Right atrium auricular region (tissue), 2 donors: ENCODE measurements around the gene KCNC3. TPM values are rescaled to one million over a fixed set of nuclear protein-coding genes. Genes with fewer than 3 reads are reported as not detected.
"Not testable (repeated sequence)": the region's sequence is repeated elsewhere in the genome, so short reads cannot be mapped to it uniquely, and the experiment has no call there.

Experiments used
- DNase-seq: peaks from one replicate; pipeline ENCODE4 v3.0.0-alpha.2; 2019; ENCODE audit warnings: low spot score
- H3K27ac ChIP-seq, 2 donors: fragments of 200-600 bp; sonication (generic); 1 replicate in 1 of 2; 2 replicates in 1 of 2; pipeline ENCODE4 v1.5.1; 2016 to 2019
- H3K27me3 ChIP-seq, 2 donors: fragments of 200-600 bp; sonication (generic); one replicate each; pipeline versions ENCODE4 v1.5.1 to v1.6.0; 2017 to 2019
- H3K36me3 ChIP-seq: fragments of 200-600 bp; sonication (generic); one replicate; pipeline ENCODE4 v1.5.1; 2016
- H3K4me1 ChIP-seq, 2 donors: fragments of 200-600 bp; sonication (generic); one replicate each; pipeline versions ENCODE4 v1.5.1 to v1.6.0; 2017 to 2019
- H3K4me3 ChIP-seq, 2 donors: fragments of 200-600 bp; sonication (generic); 1 replicate in 1 of 2; 2 replicates in 1 of 2; pipeline ENCODE4 v1.5.1; 2017 to 2019; ENCODE audit warnings: mild to moderate bottlenecking in 1 of 2, moderate library complexity in 1 of 2
- H3K9me3 ChIP-seq, 2 donors: fragments of 200-600 bp; sonication (generic); one replicate each; pipeline ENCODE4 v1.5.1; 2019
- total RNA-seq, 2 donors: library from RNA; depleted of rRNA; stranded (reverse); fragments of >200 nt; gene quantifications; one replicate each; pipeline ENCODE4 v1.1.0, GENCODE V29; 2016
- TF ChIP-seq, protein P1 (sequence below), 2 donors: fragments of 200-600 bp; sonication (generic); IDR thresholded peaks; one replicate each; pipeline ENCODE4 v1.5.1; 2019; ENCODE audit warnings: antibody characterized with exemption in 2 of 2

The KCNC3 gene
- total RNA-seq, 2 donors from 2014 or later, result 1.4 to 2.0 TPM

DNA sequence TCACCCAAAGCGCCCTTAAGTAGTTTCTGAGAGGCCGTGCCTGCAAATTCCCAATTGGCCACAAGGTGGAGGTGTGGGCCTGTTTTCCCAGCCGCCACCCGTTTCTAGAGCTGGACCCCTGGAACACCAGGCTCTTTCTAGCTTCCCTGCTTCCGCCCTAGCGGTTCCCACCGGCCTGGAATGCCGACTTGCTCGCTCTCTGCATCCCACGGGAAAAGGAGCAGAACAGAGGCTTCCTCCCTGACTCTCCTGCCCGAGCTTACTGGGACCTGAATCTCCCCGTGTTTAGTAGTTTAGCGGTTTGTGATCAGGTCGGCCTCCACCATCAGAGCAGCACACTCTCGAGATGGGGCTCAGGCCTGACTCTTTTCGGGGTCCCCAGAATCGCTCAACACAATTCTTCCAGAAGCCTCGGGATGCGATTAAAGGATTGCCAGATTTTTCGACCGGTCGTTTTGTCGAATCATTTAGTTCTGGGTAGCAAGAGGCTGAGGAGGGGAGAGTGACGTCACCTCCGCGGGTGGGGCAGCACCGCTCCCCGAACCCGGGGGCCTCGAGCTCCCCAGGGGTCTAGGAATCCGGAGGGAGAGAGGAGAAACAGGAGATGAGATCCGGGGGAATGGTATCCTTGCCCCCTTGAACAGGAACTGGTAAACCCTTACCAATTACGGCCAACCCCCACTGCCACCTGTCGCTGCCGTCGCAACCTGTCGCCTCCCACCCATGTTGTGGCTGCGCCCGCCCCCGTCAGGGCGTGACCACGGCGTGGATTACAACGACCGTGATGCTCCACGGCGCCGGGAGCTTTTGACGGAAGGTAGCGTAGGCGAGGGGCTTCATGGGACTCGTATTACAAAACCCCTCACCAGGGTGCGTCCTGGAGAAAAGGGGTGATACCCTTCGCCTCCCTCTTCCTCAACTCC lies 28.3 kb upstream of the KCNC3 start:
- Histone ChIP-seq H3K27me3 (no peaks in the 10 kb centered on the region), H3K9me3 (no peaks in the 10 kb centered on the region), H3K4me3 (peak overlapping the region; percentile 40 to 52), H3K27ac (peak overlapping the region; percentile 86 to 89), H3K36me3 (no peaks in the 10 kb centered on the region), H3K4me1 (peaks cover 0 to 8% of the 10 kb centered on the region in 2 donors)
- peak; percentile 92 for DNase-seq
- TF ChIP-seq, protein P1, sequence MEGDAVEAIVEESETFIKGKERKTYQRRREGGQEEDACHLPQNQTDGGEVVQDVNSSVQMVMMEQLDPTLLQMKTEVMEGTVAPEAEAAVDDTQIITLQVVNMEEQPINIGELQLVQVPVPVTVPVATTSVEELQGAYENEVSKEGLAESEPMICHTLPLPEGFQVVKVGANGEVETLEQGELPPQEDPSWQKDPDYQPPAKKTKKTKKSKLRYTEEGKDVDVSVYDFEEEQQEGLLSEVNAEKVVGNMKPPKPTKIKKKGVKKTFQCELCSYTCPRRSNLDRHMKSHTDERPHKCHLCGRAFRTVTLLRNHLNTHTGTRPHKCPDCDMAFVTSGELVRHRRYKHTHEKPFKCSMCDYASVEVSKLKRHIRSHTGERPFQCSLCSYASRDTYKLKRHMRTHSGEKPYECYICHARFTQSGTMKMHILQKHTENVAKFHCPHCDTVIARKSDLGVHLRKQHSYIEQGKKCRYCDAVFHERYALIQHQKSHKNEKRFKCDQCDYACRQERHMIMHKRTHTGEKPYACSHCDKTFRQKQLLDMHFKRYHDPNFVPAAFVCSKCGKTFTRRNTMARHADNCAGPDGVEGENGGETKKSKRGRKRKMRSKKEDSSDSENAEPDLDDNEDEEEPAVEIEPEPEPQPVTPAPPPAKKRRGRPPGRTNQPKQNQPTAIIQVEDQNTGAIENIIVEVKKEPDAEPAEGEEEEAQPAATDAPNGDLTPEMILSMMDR (IDR thresholded peaks at IDR 0.05), result peak; percentile 84 to 96

DNA sequence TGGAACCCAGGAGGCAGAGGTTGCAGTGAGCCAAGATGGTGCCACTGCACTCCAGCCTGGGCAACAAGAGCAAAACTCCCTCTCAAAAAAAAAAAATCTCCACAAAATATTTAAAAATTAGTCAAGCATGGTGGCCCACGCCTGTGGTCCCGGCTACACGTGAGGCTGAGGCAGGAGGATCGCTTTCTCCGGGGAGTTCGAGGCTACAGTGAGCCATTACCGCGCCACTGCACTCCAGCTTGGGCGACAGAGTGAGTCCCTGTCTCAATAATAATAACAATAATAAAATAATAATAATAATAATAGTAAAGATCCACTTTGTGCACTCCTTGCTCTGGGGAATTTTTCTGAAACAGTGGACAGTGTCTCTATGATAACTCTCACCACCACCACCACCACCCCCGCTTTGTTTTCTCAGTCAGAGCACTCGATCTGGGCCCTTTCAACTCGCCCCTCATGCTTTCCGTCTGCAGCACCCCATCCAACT lies 27.6 kb upstream of the KCNC3 start:
- no peak for DNase-seq
- Histone ChIP-seq H3K9me3 (no peaks in the 10 kb centered on the region), H3K4me3 (peak overlapping the region in 1 of 2 donors; percentile 52), H3K36me3 (no peaks in the 10 kb centered on the region), H3K27ac (peak overlapping the region in 1 of 2 donors; percentile 89), H3K4me1 (peaks cover 0 to 8% of the 10 kb centered on the region in 2 donors), H3K27me3 (no peaks in the 10 kb centered on the region)
- TF ChIP-seq, protein P1 (IDR thresholded peaks at IDR 0.05), result no peak

DNA sequence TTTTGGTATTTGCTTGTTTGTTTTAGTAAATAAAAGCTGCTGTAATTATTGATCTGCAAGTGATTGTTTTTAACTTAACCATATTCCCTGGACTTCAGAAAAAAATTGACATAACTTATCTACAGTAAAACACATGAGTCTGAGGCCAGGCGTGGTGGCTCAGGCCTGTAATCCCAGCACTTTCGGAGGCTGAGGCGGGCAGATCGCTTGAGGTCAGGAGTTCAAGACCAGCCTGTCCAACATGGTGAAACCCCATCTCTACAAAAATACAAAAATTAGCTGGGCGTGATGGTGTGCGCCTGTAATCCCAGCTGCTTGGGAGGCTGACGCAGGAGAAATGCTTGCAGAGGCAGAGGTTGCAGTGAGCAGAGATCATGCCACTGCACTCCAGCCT lies 24.3 kb upstream of the KCNC3 start:
- DNase-seq, H3K9me3 ChIP-seq, H3K4me1 ChIP-seq, H3K27ac ChIP-seq, H3K27me3 ChIP-seq, H3K4me3 ChIP-seq, H3K36me3 ChIP-seq: not testable (repeated sequence)

DNA sequence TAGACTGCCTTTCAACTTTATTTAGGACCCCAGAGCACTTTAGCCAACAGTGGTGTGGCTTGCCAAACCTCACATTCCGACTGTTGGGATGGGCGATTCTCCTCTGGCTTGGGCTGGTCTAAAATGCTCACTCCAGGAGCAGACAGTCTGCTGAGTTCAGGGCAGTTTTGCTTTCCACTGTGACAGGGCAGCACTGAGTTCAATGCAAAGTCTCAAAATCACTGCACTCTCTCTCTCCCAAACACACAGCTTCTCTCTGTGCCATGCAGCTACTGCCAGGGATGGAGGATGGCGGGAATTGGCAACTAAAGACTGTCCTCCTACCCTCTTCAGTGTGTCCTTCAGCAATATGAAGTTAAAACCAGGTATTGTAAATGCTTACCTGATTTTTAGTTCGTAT lies 23.1 kb upstream of the KCNC3 start:
- DNase-seq, result no peak
- no peak overlapping the region for H3K27ac ChIP-seq
- TF ChIP-seq, protein P1 (IDR thresholded peaks at IDR 0.05), result no peak
- H3K9me3 ChIP-seq, result no peaks in the 10 kb centered on the region
- no peaks in the 10 kb centered on the region for H3K36me3 ChIP-seq
- no peak overlapping the region for H3K4me3 ChIP-seq
- H3K27me3 ChIP-seq, result no peaks in the 10 kb centered on the region
- H3K4me1 ChIP-seq, result no peaks in the 10 kb centered on the region

DNA sequence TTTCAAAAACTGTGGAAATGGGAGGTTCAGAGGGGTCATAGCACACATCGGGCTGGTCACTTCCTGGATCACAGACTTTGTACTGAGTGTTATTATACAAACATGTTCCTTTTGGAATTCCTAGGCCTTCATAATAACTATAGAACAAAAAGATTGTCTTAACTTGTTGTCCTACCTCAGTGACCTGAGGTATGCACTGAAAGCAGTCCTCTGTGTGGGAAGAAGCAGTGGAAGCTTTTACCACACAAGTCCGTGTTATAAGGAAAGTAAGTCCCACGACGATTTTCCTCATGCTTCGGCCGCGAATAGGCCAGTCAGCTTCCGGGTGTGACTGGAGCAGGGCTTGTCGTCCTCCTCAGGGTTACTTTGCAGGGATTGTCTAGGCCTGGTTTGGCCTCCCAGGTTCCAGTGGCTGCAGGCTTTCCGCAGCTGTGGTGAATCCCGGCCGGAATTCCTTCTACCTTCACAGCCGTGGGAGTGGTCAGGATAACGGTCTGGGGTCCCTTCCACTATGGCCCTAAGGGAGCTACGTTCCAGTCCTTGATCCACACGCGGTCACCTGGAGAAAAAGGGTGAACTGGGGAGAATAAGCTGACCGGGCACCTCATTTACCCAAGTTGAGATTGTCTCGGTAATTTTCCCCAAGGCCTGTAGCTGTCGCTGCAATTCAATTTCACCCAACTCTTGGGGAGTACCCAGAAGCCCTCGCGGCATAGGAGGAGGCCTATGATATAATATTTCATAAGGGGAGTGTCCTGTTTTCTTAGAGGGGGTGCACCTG lies 20.3 kb upstream of the KCNC3 start:
- TF ChIP-seq, protein P1 (IDR thresholded peaks at IDR 0.05), result no peak
- no peaks in the 10 kb centered on the region for H3K4me1 ChIP-seq
- H3K4me3 ChIP-seq, result no peak overlapping the region
- no peak overlapping the region for H3K27ac ChIP-seq
- H3K36me3 ChIP-seq, result no peaks in the 10 kb centered on the region
- no peak for DNase-seq
- no peaks in the 10 kb centered on the region for H3K27me3 ChIP-seq
- peaks cover 0 to 7% of the 10 kb centered on the region in 2 donors for H3K9me3 ChIP-seq

DNA sequence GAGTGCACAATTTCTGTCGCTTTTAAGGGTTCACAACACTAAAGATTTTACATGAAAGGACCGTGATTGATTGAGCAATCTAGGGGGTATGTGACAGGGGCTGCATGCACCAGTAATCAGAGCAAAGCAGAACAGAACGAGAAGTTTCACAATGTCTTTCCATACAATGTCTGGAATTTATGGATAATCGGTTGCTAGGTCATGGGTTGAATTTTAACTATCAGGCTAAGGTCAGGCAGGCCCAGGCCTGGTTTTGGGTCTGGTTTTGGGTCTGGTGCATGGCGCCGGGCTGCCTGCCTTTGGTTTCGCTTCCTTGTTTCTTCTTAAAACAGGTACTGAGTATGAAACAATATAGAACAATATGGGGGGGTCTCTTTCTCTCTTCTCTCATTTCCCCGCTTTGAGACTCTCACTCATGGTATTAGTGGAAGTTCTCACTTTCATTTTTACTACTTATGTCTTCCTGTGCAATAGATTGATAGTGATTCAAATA lies 18.0 kb upstream of the KCNC3 start:
- not testable (repeated sequence) for H3K36me3 ChIP-seq, H3K4me1 ChIP-seq, H3K9me3 ChIP-seq, H3K4me3 ChIP-seq, H3K27me3 ChIP-seq, DNase-seq, H3K27ac ChIP-seq
